ENCODE measurements around the gene L2HGDH.
A peak's percentile ranks its signal among the peaks of the same experiment; 100 is the strongest.
"Not testable (repeated sequence)": the region's sequence is repeated elsewhere in the genome, so short reads cannot be mapped to it uniquely, and the experiment has no call there.

Gene L2HGDH

DNA sequence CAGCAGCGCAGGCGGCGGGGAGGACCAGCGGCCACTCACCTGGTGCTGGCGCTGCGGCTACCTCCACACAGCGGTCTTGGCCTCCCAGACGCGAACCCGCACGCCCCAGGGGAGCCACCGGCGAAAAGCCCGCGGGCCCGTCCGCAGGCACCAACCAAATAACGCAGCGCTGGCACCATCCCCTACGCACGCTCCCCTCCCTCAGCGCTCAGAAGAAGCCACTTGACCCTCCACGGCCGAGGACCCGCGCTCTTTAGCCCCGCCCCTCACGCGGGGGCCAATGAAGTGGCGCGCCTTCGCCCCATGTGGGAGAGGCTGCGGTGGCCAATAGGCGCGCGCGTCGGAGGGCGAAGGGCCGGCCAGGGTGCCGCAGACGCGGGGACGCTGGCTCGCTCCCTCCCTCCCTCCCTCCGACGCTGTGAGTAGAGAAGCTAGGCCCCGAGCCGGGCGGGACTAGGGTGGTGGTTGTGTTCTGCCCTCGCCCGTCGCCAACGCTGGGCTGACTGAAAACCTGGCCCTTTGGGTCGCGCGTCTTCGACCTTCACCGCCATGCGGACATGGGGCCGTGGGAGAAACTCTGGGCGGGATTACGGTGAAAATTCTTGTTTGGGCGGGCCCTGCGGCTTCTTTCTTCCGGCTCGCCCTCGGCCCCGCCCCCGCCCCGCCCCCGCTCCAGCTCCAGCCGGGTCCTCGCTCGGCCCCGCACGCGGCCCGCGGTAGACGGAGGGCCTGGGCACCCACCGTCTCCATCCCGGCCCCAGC lies at the start of gene L2HGDH, which contains the start of gene DMAC2L:
L2HGDH (minus strand) TSS at position 258 of the 762 bp plus-strand sequence; CDS start at position 179, 79 bp downstream.
DMAC2L (plus strand) TSS at position 353 of the 762 bp plus-strand sequence. CDS start 9,164 bp downstream, outside the sequence.
- H3K27ac ChIP-seq = peak within 1 kb of the TSS; percentile 83
- peak; percentile 37 for DNase-seq (ENCODE audit: low read depth, low spot score)

DNA sequence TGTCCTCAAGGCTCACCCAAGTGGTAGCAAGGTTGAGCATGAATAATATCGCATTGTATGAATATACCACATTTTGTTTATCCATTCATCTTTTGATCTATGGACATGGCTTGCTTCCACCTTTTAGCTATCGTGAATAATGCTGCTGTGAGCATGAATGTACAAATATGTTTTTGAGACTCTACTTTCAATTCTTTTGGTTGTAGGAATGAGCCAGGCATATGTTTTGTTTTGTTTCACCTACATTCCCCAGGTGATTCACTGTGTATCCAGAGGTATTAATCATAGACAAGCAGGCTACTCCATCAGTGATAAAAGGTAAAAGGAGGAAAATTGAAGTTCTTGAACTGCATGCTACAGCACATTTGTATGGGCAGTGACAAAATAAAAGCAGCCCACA lies 48.8 kb upstream of the L2HGDH start:
- peak overlapping the region; percentile 61 for H3K27ac ChIP-seq
- peak; percentile 73 for DNase-seq (ENCODE audit: low read depth, low spot score)

DNA sequence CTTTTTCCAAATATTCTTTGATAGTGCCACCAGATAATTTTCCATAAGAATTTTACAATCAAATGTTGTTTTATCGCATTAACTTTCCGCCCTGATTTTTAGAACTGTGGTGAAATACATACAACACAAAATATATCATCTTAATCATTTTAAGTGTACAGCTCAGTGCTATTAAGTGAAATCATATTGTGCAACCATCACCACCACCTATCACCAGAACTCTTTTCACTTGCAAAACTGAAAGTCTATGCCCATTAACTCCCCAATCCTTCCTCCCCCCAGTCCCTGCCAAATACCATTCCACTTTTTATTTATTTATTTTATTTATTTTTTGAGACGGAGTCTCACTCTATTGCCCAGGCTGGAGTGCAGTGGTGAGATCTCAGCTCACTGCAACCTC lies 48.1 kb upstream of the L2HGDH start:
- H3K27ac ChIP-seq = peak overlapping the region; percentile 61
- no peak for DNase-seq (ENCODE audit: low read depth, low spot score)

GRCh38 chr14:50359631-50360030 lies 47.6 kb upstream of the L2HGDH start:
- DNase-seq (ENCODE audit: low read depth, low spot score) = no peak

DNA sequence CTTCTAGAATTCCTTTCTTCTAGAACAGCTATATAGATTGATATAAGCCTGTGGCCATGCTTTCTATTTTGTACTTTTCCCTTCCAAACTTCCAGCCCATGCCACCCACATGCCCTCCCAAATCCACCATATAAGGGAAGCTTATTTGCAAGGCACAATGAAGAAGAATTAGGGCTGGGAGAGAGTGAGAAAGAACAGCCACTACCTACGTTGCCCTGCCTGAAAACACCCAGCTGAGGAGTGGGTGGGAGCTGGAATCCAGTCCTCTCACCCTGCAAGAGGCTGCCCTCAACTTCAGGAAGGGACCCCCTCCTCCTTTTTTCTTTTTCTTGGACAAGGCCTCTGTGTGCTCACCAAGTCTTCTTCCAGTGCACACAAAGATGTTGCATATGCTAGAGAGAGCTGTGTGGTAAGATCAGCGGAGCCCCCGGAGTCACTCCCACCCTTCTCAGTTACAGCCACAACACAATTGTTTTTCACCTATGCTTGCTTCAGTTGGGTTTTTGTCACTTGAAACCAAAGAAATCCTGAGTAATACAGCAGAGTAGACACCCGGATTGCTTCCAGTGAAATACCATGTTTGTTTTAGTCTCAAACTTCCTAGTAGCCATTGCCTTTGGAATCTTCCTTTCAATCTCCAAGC lies 45.8 kb upstream of the L2HGDH start:
- H3K27ac ChIP-seq = no peak overlapping the region
- no peak for DNase-seq (ENCODE audit: low read depth, low spot score)

More at GRCh38 chr14:50359631-50360030, 47.6 kb upstream of the L2HGDH start:
- no peak overlapping the region for H3K27ac ChIP-seq

DNA sequence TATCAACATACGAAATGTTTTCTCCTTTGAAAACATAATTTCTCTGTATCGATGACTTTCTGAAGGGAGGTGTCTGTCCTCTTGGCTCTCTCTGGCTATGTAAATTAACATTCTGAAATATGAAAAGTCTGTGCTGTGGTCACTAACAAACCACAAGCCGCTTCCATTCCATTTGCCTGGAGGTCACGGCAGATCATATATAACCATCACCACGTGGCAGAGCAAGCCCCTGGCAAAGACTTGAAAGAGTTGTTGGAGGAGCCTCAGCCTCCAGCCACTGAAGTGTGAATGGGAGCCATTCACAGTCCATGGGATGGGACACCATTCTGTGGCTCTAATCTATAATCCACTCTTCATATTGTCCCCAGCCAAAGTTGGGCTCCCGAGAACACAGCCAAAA lies 45.1 kb upstream of the L2HGDH start:
- no peak for DNase-seq (ENCODE audit: low read depth, low spot score)
- H3K27ac ChIP-seq = no peak overlapping the region

GRCh38 chr14:50356283-50356682 lies 44.3 kb upstream of the L2HGDH start:
- DNase-seq (ENCODE audit: low read depth, low spot score); H3K27ac ChIP-seq: not testable (repeated sequence)

- H3K27ac ChIP-seq = no peak overlapping the region
- DNase-seq (ENCODE audit: low read depth, low spot score) = no peak
Measured at GRCh38 chr14:50355692-50356091, 43.7 kb upstream of the L2HGDH start.

- H3K27ac ChIP-seq = no peak overlapping the region
- DNase-seq (ENCODE audit: low read depth, low spot score) = no peak
Measured at GRCh38 chr14:50354527-50354926, 42.5 kb upstream of the L2HGDH start.

DNA sequence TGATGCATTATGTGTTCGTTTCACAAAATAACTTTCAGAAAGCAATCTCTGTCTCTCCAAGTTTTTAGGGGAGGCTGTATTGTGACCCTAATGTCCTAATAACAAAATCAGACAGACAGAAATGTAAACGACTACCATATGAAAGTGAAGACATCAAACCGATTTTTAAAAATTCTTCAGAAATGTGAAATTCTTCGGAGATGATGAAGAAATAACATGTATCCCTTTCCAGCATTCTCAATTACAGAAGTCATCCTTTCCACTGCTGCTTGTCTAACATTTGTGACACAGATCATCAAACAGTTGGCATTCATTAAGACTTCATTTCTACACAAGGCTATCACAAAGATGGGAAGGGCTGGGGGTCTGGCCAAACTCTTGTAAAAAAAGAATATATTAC lies 41.1 kb upstream of the L2HGDH start:
- DNase-seq (ENCODE audit: low read depth, low spot score) = no peak
- no peak overlapping the region for H3K27ac ChIP-seq

- no peak overlapping the region for H3K27ac ChIP-seq
- no peak for DNase-seq (ENCODE audit: low read depth, low spot score)
Measured at GRCh38 chr14:50352584-50352983, 40.6 kb upstream of the L2HGDH start.

DNA sequence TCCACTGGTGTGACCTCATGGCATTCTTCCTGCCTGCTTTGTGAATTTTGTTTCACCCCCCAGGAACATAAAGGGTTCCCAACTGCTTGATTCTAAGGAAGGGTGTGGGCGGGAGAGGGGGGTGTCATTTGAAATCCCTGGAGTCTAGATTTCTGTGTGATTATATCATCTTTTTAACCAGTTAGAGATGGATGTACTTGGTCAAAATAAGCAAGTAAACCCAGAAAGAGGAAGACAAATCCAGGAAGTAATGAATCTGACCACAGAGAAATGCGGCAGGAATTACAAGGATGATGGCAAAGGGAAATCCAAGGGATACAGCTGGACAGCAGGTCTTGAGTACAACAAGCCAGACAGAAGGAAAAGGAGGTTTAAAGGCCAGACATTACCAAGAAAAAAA lies 38.9 kb upstream of the L2HGDH start:
- no peak for DNase-seq (ENCODE audit: low read depth, low spot score)
- H3K27ac ChIP-seq = no peak overlapping the region

DNA sequence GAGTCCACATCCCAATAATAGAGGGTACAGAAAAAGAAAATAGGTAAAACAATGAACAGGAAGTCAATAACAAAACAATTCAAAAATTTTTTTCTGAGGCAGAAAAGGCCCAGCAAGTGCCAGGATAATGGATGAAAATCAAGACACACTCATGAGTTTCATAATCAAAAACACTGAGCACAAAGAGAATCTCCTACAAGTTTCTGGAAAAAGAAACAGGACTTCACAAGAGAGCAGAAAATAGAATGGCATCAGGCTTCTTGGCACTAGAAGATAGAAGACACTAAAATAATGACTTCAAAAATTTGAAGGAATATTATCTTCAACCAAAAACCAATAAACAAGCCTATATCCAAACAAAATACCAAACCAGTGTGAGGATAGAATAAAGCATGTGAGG lies 36.9 kb upstream of the L2HGDH start:
- no peak for DNase-seq (ENCODE audit: low read depth, low spot score)

GRCh38 chr14:50347521-50347920 lies 35.5 kb upstream of the L2HGDH start:
- no peak overlapping the region for H3K27ac ChIP-seq
- DNase-seq (ENCODE audit: low read depth, low spot score) = peak; percentile 31

More for the DNA sequence above, 36.9 kb upstream of the L2HGDH start:
- no peak overlapping the region for H3K27ac ChIP-seq

GRCh38 chr14:50345846-50346422 lies 33.9 kb upstream of the L2HGDH start:
- H3K27ac ChIP-seq = no peak overlapping the region
- no peak for DNase-seq (ENCODE audit: low read depth, low spot score)

GRCh38 chr14:50344876-50345563 lies 33.0 kb upstream of the L2HGDH start:
- no peak overlapping the region for H3K27ac ChIP-seq
- no peak for DNase-seq (ENCODE audit: low read depth, low spot score)

DNA sequence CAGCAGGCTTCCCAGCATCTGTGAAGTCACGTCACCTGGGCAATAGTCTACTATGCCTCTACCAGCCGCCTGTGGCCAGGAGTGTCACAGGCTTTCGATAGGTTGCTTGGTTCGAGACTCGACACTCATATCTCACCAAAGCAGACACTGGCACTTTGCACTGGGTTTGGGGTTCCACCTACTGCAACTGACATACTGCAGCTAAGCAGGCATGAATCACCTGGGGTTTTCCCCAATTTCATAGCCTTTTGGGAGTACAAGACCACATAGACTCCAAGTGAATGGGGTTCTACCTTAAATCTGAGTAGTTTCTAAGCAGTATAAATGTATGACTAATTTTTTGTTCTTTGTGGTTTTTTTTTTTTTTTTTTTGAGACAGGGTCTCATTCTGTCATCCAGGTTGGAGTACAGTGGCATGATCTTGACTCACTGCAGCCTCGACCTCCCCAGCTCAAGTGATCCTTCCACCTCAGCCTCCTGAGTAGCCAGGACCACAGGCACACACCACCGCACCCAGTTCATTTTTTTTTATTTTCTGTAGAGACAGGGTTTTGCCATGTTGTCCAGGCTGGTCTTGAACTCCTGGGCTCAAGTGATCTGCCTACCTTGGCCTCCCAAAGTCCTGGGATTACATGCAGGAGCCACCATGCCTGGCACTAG lies 32.2 kb upstream of the L2HGDH start:
- no peak overlapping the region for H3K27ac ChIP-seq
- peak; percentile 41 for DNase-seq (ENCODE audit: low read depth, low spot score)

DNA sequence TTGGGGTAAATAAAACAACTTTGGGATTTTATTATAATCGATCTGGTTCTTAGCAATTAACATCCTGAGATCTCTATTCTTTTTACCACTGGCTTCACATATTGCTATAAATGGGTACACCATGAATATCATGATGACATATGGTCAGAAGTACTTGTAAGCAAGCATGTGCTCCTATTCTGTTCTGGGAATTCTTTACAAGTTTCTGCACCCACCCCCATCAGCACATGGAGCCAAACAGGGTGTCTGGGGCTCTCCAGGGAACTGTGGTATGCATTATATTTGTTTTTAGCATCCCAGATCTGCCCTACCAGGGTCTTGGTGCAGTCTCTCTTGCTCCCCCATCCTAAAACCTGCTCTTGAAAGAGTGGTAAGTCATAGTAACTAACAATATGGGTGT lies 31.4 kb upstream of the L2HGDH start:
- H3K27ac ChIP-seq = no peak overlapping the region
- DNase-seq (ENCODE audit: low read depth, low spot score) = no peak

- H3K27ac ChIP-seq = no peak overlapping the region
- DNase-seq (ENCODE audit: low read depth, low spot score) = no peak
Measured at GRCh38 chr14:50342221-50343078, 30.4 kb upstream of the L2HGDH start.
